ENCODE data around the gene GYG2.

Gene GYG2

GRCh38 chrX:2908125-2908685, 79.5 kb downstream of the GYG2 start:
- Histone ChIP-seq H3K36me3 (replicated peaks in 1 of 2; ENCODE audit: control insufficient read depth in 2 of 2, insufficient read depth in 2 of 2, low read length in 2 of 2) (no peaks in the 10 kb centered on the region), H3K4me1 (ENCODE audit: control insufficient read depth in 2 of 2, insufficient read depth in 1 of 2, low read depth in 1 of 2, low read length in 2 of 2) (no peaks in the 10 kb centered on the region), H3K4ac (ENCODE audit: low read length) (no peak overlapping the region), H3K4me3 (ENCODE audit: low read length in 2 of 2) (no peak overlapping the region), H3K79me1 (ENCODE audit: low read depth, low read length) (no peaks in the 10 kb centered on the region), H3K18ac (ENCODE audit: low read length) (no peak overlapping the region), H3K4me2 (ENCODE audit: insufficient read depth, low read length, poor library complexity, severe bottlenecking) (no peak overlapping the region), H3K14ac (ENCODE audit: low read length) (no peak overlapping the region), H3K9ac (ENCODE audit: low read depth, low read length, poor library complexity) (no peak overlapping the region), H4K91ac (ENCODE audit: low read depth, low read length, poor library complexity) (no peak overlapping the region), H2BK120ac (ENCODE audit: low read depth, low read length) (no peak overlapping the region), H3K27me3 (ENCODE audit: control insufficient read depth in 3 of 3, insufficient read depth in 3 of 3, low read depth in 1 of 3, low read length in 3 of 3) (no peaks in the 10 kb centered on the region), H2BK12ac (ENCODE audit: low read length) (no peak overlapping the region), H2AK5ac (ENCODE audit: low read depth, low read length) (no peak overlapping the region), H3K27ac (replicated peaks; ENCODE audit: low read length) (no peak overlapping the region), H2AFZ (ENCODE audit: low read length) (no peak overlapping the region), H4K8ac (ENCODE audit: low read depth, low read length) (no peak overlapping the region), H3K9me3 (replicated peaks in 1 of 2; ENCODE audit: control insufficient read depth in 2 of 2, insufficient read depth in 1 of 2, low read depth in 1 of 2, low read length in 2 of 2) (peaks cover 0 to 3% of the 10 kb centered on the region in 2 donors), H2BK15ac (ENCODE audit: low read length) (no peak overlapping the region), H2BK5ac (ENCODE audit: low read length) (no peak overlapping the region), H3K23ac (ENCODE audit: low read depth, low read length, poor library complexity) (no peak overlapping the region)
- WGBS, 2 donors (ENCODE audit: extremely low coverage in 2 of 2, insufficient read length in 2 of 2, insufficient replicate concordance in 1 of 2) = 100% methylated on average over 2 of the region's 2 CpGs
- no peak for DNase-seq (ENCODE audit: low spot score)

GRCh38 chrX:2910109-2910508, 81.4 kb downstream of the GYG2 start:
- Histone ChIP-seq H2AFZ (ENCODE audit: low read length) (no peak overlapping the region), H2BK5ac (ENCODE audit: low read length) (no peak overlapping the region), H3K27me3 (ENCODE audit: control insufficient read depth in 3 of 3, insufficient read depth in 3 of 3, low read depth in 1 of 3, low read length in 3 of 3) (no peaks in the 10 kb centered on the region), H3K23ac (ENCODE audit: low read depth, low read length, poor library complexity) (no peak overlapping the region), H4K91ac (ENCODE audit: low read depth, low read length, poor library complexity) (no peak overlapping the region), H3K79me1 (ENCODE audit: low read depth, low read length) (no peaks in the 10 kb centered on the region), H3K4me1 (ENCODE audit: control insufficient read depth in 2 of 2, insufficient read depth in 1 of 2, low read depth in 1 of 2, low read length in 2 of 2) (no peaks in the 10 kb centered on the region), H3K4ac (ENCODE audit: low read length) (no peak overlapping the region), H3K4me2 (ENCODE audit: insufficient read depth, low read length, poor library complexity, severe bottlenecking) (no peak overlapping the region), H3K4me3 (ENCODE audit: low read length in 2 of 2) (no peak overlapping the region), H3K9ac (ENCODE audit: low read depth, low read length, poor library complexity) (no peak overlapping the region), H2AK5ac (ENCODE audit: low read depth, low read length) (no peak overlapping the region), H3K9me3 (replicated peaks in 1 of 2; ENCODE audit: control insufficient read depth in 2 of 2, insufficient read depth in 1 of 2, low read depth in 1 of 2, low read length in 2 of 2) (no peaks in the 10 kb centered on the region), H2BK120ac (ENCODE audit: low read depth, low read length) (no peak overlapping the region), H2BK12ac (ENCODE audit: low read length) (no peak overlapping the region), H3K27ac (replicated peaks; ENCODE audit: low read length) (no peak overlapping the region), H2BK15ac (ENCODE audit: low read length) (no peak overlapping the region), H3K14ac (ENCODE audit: low read length) (no peak overlapping the region), H3K36me3 (replicated peaks in 1 of 2; ENCODE audit: control insufficient read depth in 2 of 2, insufficient read depth in 2 of 2, low read length in 2 of 2) (no peaks in the 10 kb centered on the region), H4K8ac (ENCODE audit: low read depth, low read length) (no peak overlapping the region), H3K18ac (ENCODE audit: low read length) (no peak overlapping the region)
- DNase-seq (ENCODE audit: low spot score) = no peak
- no CpG with 5 or more reads among the region's 3 CpGs for WGBS, 2 donors (ENCODE audit: extremely low coverage in 2 of 2, insufficient read length in 2 of 2, insufficient replicate concordance in 1 of 2)

DNA sequence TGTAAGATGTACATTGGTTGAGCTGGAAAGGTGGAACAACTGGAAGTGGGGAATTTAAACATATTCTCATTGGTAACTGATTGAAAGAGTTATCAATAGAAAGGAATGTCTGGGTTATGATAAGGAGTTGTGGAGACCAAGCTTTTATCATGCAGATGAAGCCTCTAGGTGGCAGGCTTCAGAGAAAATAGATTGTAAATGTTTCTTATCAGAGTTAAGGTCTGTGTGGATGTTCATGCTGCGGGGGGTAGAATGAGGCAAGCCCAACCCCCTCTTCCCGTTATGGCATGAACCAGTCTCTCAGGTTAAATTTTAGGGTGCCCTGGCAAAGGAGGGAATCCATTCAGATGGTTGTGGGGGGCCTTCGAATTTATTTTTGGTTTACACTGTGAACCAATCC, 84.4 kb downstream of the GYG2 start:
- Histone ChIP-seq H3K36me3 (replicated peaks in 1 of 2; ENCODE audit: control insufficient read depth in 2 of 2, insufficient read depth in 2 of 2, low read length in 2 of 2) (no peaks in the 10 kb centered on the region), H3K23ac (ENCODE audit: low read depth, low read length, poor library complexity) (no peak overlapping the region), H3K14ac (ENCODE audit: low read length) (no peak overlapping the region), H3K27me3 (ENCODE audit: control insufficient read depth in 3 of 3, insufficient read depth in 3 of 3, low read depth in 1 of 3, low read length in 3 of 3) (no peaks in the 10 kb centered on the region), H3K9ac (ENCODE audit: low read depth, low read length, poor library complexity) (no peak overlapping the region), H2BK5ac (ENCODE audit: low read length) (no peak overlapping the region), H2AK5ac (ENCODE audit: low read depth, low read length) (no peak overlapping the region), H2BK120ac (ENCODE audit: low read depth, low read length) (no peak overlapping the region), H4K8ac (ENCODE audit: low read depth, low read length) (no peak overlapping the region), H2AFZ (ENCODE audit: low read length) (no peak overlapping the region), H3K18ac (ENCODE audit: low read length) (no peak overlapping the region), H2BK12ac (ENCODE audit: low read length) (no peak overlapping the region), H4K91ac (ENCODE audit: low read depth, low read length, poor library complexity) (no peak overlapping the region), H2BK15ac (ENCODE audit: low read length) (no peak overlapping the region), H3K4me3 (ENCODE audit: low read length in 2 of 2) (no peak overlapping the region), H3K4me2 (ENCODE audit: insufficient read depth, low read length, poor library complexity, severe bottlenecking) (no peak overlapping the region), H3K79me1 (ENCODE audit: low read depth, low read length) (no peaks in the 10 kb centered on the region), H3K9me3 (replicated peaks in 1 of 2; ENCODE audit: control insufficient read depth in 2 of 2, insufficient read depth in 1 of 2, low read depth in 1 of 2, low read length in 2 of 2) (no peaks in the 10 kb centered on the region), H3K4ac (ENCODE audit: low read length) (no peak overlapping the region), H3K4me1 (ENCODE audit: control insufficient read depth in 2 of 2, insufficient read depth in 1 of 2, low read depth in 1 of 2, low read length in 2 of 2) (no peaks in the 10 kb centered on the region), H3K27ac (replicated peaks; ENCODE audit: low read length) (no peak overlapping the region)
- DNase-seq (ENCODE audit: low spot score) = no peak
- WGBS, 2 donors (ENCODE audit: extremely low coverage in 2 of 2, insufficient read length in 2 of 2, insufficient replicate concordance in 1 of 2) = no CpG with 5 or more reads among the region's 3 CpGs

DNA sequence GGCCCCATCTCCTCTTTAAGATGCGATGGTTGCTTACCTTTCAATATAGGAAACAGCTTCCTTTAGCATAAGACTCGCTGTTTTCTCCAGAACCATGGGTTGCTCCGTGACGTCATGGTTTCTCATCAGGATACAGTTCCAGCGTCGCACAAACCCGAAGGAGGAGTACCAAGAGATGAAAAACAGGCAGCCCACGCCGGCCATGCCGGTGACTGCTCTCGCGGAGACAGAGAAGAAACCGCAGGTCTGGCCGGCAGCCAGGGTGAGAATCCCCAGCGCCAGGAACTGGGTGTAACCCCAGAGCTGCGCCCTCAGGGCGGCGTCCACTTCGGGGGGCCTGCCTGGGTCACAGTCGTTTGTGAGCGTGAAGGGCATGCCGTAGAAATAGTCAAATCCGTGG, 89.0 kb downstream of the GYG2 start:
- Histone ChIP-seq H3K4me2 (ENCODE audit: insufficient read depth, low read length, poor library complexity, severe bottlenecking) (no peak overlapping the region), H3K14ac (ENCODE audit: low read length) (no peak overlapping the region), H4K8ac (ENCODE audit: low read depth, low read length) (no peak overlapping the region), H3K4me1 (ENCODE audit: control insufficient read depth in 2 of 2, insufficient read depth in 1 of 2, low read depth in 1 of 2, low read length in 2 of 2) (no peaks in the 10 kb centered on the region), H3K79me1 (ENCODE audit: low read depth, low read length) (no peaks in the 10 kb centered on the region), H3K23ac (ENCODE audit: low read depth, low read length, poor library complexity) (no peak overlapping the region), H2BK120ac (ENCODE audit: low read depth, low read length) (no peak overlapping the region), H3K36me3 (replicated peaks in 1 of 2; ENCODE audit: control insufficient read depth in 2 of 2, insufficient read depth in 2 of 2, low read length in 2 of 2) (no peaks in the 10 kb centered on the region), H3K27me3 (ENCODE audit: control insufficient read depth in 3 of 3, insufficient read depth in 3 of 3, low read depth in 1 of 3, low read length in 3 of 3) (no peaks in the 10 kb centered on the region), H2BK12ac (ENCODE audit: low read length) (no peak overlapping the region), H3K9ac (ENCODE audit: low read depth, low read length, poor library complexity) (no peak overlapping the region), H2AK5ac (ENCODE audit: low read depth, low read length) (no peak overlapping the region), H3K4ac (ENCODE audit: low read length) (no peak overlapping the region), H2AFZ (ENCODE audit: low read length) (no peak overlapping the region), H2BK15ac (ENCODE audit: low read length) (no peak overlapping the region), H4K91ac (ENCODE audit: low read depth, low read length, poor library complexity) (no peak overlapping the region), H3K18ac (ENCODE audit: low read length) (no peak overlapping the region), H3K27ac (replicated peaks; ENCODE audit: low read length) (no peak overlapping the region), H3K4me3 (ENCODE audit: low read length in 2 of 2) (no peak overlapping the region), H3K9me3 (replicated peaks in 1 of 2; ENCODE audit: control insufficient read depth in 2 of 2, insufficient read depth in 1 of 2, low read depth in 1 of 2, low read length in 2 of 2) (no peaks in the 10 kb centered on the region), H2BK5ac (ENCODE audit: low read length) (no peak overlapping the region)
- no peak for DNase-seq (ENCODE audit: low spot score)
- no CpG with 5 or more reads among the region's 23 CpGs for WGBS, 2 donors (ENCODE audit: extremely low coverage in 2 of 2, insufficient read length in 2 of 2, insufficient replicate concordance in 1 of 2)

All from neuronal stem cell (in vitro differentiated cells).